ENCODE data around the gene GALNT18. TPM values are rescaled to one million over a fixed set of nuclear protein-coding genes. Genes with fewer than 3 reads are reported as not detected.

GALNT18 gene
- total RNA-seq, 1 experiment from 2014 or later: 1.7 TPM

GRCh38 chr11:11477695-11478420 is 143.9 kb downstream of the GALNT18 start:
- Histone ChIP-seq H3K4ac (ENCODE audit: low read depth, low read length) (no peak overlapping the region), H3K18ac (ENCODE audit: insufficient read length, low read depth, low read length) (no peak overlapping the region), H3K79me2 (ENCODE audit: insufficient read depth, low read length) (no peaks in the 10 kb centered on the region), H3K79me1 (ENCODE audit: insufficient read depth, low read depth, low read length, poor library complexity, severe bottlenecking) (no peaks in the 10 kb centered on the region), H3K23ac (ENCODE audit: insufficient read length, low read depth, low read length) (no peak overlapping the region), H4K20me1 (ENCODE audit: control insufficient read depth, insufficient read depth, insufficient read length) (no peaks in the 10 kb centered on the region), H3K4me2 (ENCODE audit: insufficient read depth, insufficient read length, low read length) (no peak overlapping the region), H2AK5ac (ENCODE audit: insufficient read length, low read length) (no peak overlapping the region), H2BK120ac (ENCODE audit: low read depth, low read length, poor library complexity, severe bottlenecking) (no peak overlapping the region), H3K14ac (ENCODE audit: insufficient read depth, low read length) (no peak overlapping the region), H2AFZ (ENCODE audit: low read length) (no peak overlapping the region), H3K9ac (ENCODE audit: extremely low read depth, insufficient read length, low read length) (no peak overlapping the region), H2BK20ac (ENCODE audit: low read depth, low read length, poor library complexity, severe bottlenecking) (no peak overlapping the region), H3K4me1 (ENCODE audit: insufficient read depth, low read length) (peaks cover 6% of the 10 kb centered on the region; the same call in 1 of the 2 replicates), H2BK5ac (ENCODE audit: insufficient read length, low read length) (no peak overlapping the region), H3K27ac (ENCODE audit: insufficient read length, low read depth, low read length) (no peak overlapping the region), H3K9me3 (ENCODE audit: control insufficient read depth, low read depth, low read length) (no peaks in the 10 kb centered on the region), H3K27me3 (ENCODE audit: insufficient read depth, low read length) (no peaks in the 10 kb centered on the region), H4K91ac (ENCODE audit: insufficient read length, low read depth, low read length) (no peak overlapping the region), H4K5ac (ENCODE audit: insufficient read length, low read depth, low read length) (no peak overlapping the region), H2BK12ac (ENCODE audit: insufficient read length, low read depth, low read length) (no peak overlapping the region), H4K8ac (replicated peaks; ENCODE audit: insufficient read length, low read depth, low read length) (no peak overlapping the region), H3K56ac (ENCODE audit: insufficient read length, low read depth, low read length) (no peak overlapping the region), H3K23me2 (ENCODE audit: insufficient read length, low read depth, low read length, poor library complexity, severe bottlenecking) (no peaks in the 10 kb centered on the region), H3T11ph (ENCODE audit: low read length) (no peak overlapping the region), H2BK15ac (ENCODE audit: low read depth, low read length) (no peak overlapping the region)
- Mint-ChIP-seq H3K4me3 (no peak overlapping the region), H3K36me3 (ENCODE audit: insufficient read depth in 1 of 3, low read depth in 3 of 3) (no peaks in the 10 kb centered on the region), H3K27me3 (ENCODE audit: low read depth) (no peaks in the 10 kb centered on the region; the same call in 1 of the 2 replicates), H3K27ac (no peak overlapping the region), H3K4me1 (peaks cover 21 to 36% of the 10 kb centered on the region in 2 experiments), H3K9me3 (no peaks in the 10 kb centered on the region)
- WGBS (ENCODE audit: extremely low coverage, insufficient read length, low lambda C conversion rate): no CpG with 5 or more reads among the region's 2 CpGs
- TF ChIP-seq CTCF (conservative IDR thresholded peaks at IDR 0.05): no peak
- DNase-seq: no peak
